Neural progenitor cell (in vitro differentiated cells): ENCODE measurements around the gene MED16. TPM values are rescaled to one million over a fixed set of nuclear protein-coding genes. Genes with fewer than 3 reads are reported as not detected.

Experiments
- DNase-seq: peaks from one replicate; pipeline ENCODE4 v3.0.0-alpha.2; 2016; ENCODE audit warnings: low spot score
- H2AFZ ChIP-seq: fragments of 200-600 bp; sonication (generic); replicated peaks from 2 replicates; pipeline ENCODE4 v1.6.1; 2016; ENCODE audit warnings: antibody characterized with exemption
- H3F3A ChIP-seq: fragments of 200-600 bp; sonication (generic); 2 replicates; pipeline ENCODE4 v1.6.1; 2016; ENCODE audit warnings: antibody characterized with exemption, low read depth
- H3K27ac ChIP-seq: fragments of 200-600 bp; sonication (generic); 2 replicates; pipeline ENCODE4 v1.5.1; 2016; ENCODE audit warnings: mild to moderate bottlenecking
- H3K27me3 ChIP-seq: fragments of 200-600 bp; sonication (generic); 2 replicates; pipeline ENCODE4 v1.6.1; 2016; ENCODE audit warnings: mild to moderate bottlenecking, moderate library complexity
- H3K36me3 ChIP-seq: fragments of 200-600 bp; sonication (generic); 2 replicates; pipeline ENCODE4 v1.5.1; 2016
- H3K4me1 ChIP-seq: fragments of 200-600 bp; sonication (generic); 2 replicates; pipeline ENCODE4 v1.6.1; 2016; ENCODE audit warnings: mixed run types
- H3K4me2 ChIP-seq: fragments of 200-600 bp; sonication (generic); 2 replicates; pipeline ENCODE4 v1.6.1; 2016
- H3K4me3 ChIP-seq: fragments of 200-600 bp; sonication (generic); 2 replicates; pipeline ENCODE4 v1.5.1; 2016
- H3K79me2 ChIP-seq: fragments of 200-600 bp; sonication (generic); 2 replicates; pipeline ENCODE4 v1.6.1; 2016; ENCODE audit warnings: low read depth
- H3K9ac ChIP-seq: fragments of 200-600 bp; sonication (generic); 2 replicates; pipeline ENCODE4 v1.6.1; 2016
- H3K9me3 ChIP-seq: fragments of 200-600 bp; sonication (generic); 2 replicates; pipeline ENCODE4 v1.5.1; 2016; ENCODE audit warnings: low read depth
- H4K20me1 ChIP-seq: fragments of 200-600 bp; sonication (generic); 2 replicates; pipeline ENCODE4 v1.6.1; 2016; ENCODE audit warnings: low read depth
- H3K27ac Mint-ChIP-seq: 3 replicates; pipeline ENCODE4 v1.8.0; 2021; ENCODE audit warnings: mixed read lengths
- H3K27me3 Mint-ChIP-seq: 2 replicates; pipeline ENCODE4 v1.8.0; 2022; ENCODE audit warnings: low read depth, mild to moderate bottlenecking, inconsistent platforms, moderate library complexity, mixed read lengths; ENCODE audit not compliant: insufficient read depth
- H3K36me3 Mint-ChIP-seq: 3 replicates; pipeline ENCODE4 v1.8.0; 2021; ENCODE audit warnings: mixed read lengths
- H3K4me1 Mint-ChIP-seq: 3 replicates; pipeline ENCODE4 v1.8.0; 2021; ENCODE audit warnings: mixed read lengths
- H3K4me3 Mint-ChIP-seq: 3 replicates; pipeline ENCODE4 v1.8.0; 2021; ENCODE audit warnings: mild to moderate bottlenecking, moderate library complexity, mixed read lengths
- H3K9me3 Mint-ChIP-seq: 3 replicates; pipeline ENCODE4 v1.8.0; 2020; ENCODE audit warnings: mixed read lengths
- CTCF ChIP-seq: fragments of 200-600 bp; sonication (generic); IDR thresholded peaks from 2 replicates; pipeline ENCODE4 v1.5.1; 2017; ENCODE audit warnings: antibody characterized with exemption, mild to moderate bottlenecking
- EZH2 ChIP-seq: fragments of 200-600 bp; sonication (generic); IDR thresholded peaks from 2 replicates; pipeline ENCODE4 v1.6.1; 2017; ENCODE audit warnings: antibody characterized with exemption, mild to moderate bottlenecking, moderate library complexity
- EZH2phosphoT487 ChIP-seq: fragments of 200-600 bp; sonication (generic); IDR thresholded peaks from 2 replicates; pipeline ENCODE4 v1.6.1; 2017; ENCODE audit warnings: antibody characterized with exemption
- total RNA-seq: library from RNA; depleted of rRNA; stranded (reverse); fragments of >200 nt; gene quantifications from 2 replicates; pipeline ENCODE4 v1.2.3, GENCODE V29; 2015; ENCODE audit warnings: low replicate concordance

Gene MED16
- total RNA-seq, 1 donor from 2014 or later: 14.4 TPM

- Histone ChIP-seq H3K9me3 (no peaks in the 10 kb centered on the region), H3K36me3 (no peaks in the 10 kb centered on the region), H4K20me1 (no peaks in the 10 kb centered on the region), H3K27me3 (no peaks in the 10 kb centered on the region), H3K79me2 (no peaks in the 10 kb centered on the region), H3K4me2 (no peak overlapping the region), H3K9ac (no peak overlapping the region), H3K4me3 (no peak overlapping the region), H3K4me1 (peaks cover 16% of the 10 kb centered on the region), H3F3A (peaks cover 14% of the 10 kb centered on the region), H3K27ac (no peak overlapping the region), H2AFZ (no peak overlapping the region)
- DNase-seq: no peak
- Mint-ChIP-seq H3K27me3 (peaks cover 8% of the 10 kb centered on the region), H3K9me3 (no peaks in the 10 kb centered on the region), H3K36me3 (no peaks in the 10 kb centered on the region), H3K27ac (no peak overlapping the region), H3K4me1 (peaks cover 10% of the 10 kb centered on the region), H3K4me3 (no peak overlapping the region)
- TF ChIP-seq CTCF (no peak), EZH2phosphoT487 (no peak), EZH2 (no peak)
These were observed 65.7 kb downstream of the MED16 start for GRCh38 chr19:827314-827709.

GRCh38 chr19:825897-826644, 66.9 kb downstream of the MED16 start:
- Histone ChIP-seq H3K9ac (no peak overlapping the region), H3K79me2 (peaks cover 7% of the 10 kb centered on the region), H3K4me2 (no peak overlapping the region), H3K27ac (no peak overlapping the region), H4K20me1 (no peaks in the 10 kb centered on the region), H3K27me3 (no peaks in the 10 kb centered on the region), H3K9me3 (no peaks in the 10 kb centered on the region), H3K4me3 (no peak overlapping the region), H3F3A (peaks cover 16% of the 10 kb centered on the region), H2AFZ (no peak overlapping the region), H3K4me1 (peaks cover 16% of the 10 kb centered on the region), H3K36me3 (no peaks in the 10 kb centered on the region)
- no peak overlapping the region for H3K4me3 Mint-ChIP-seq
- TF ChIP-seq CTCF: no peak
- no peak for TF ChIP-seq EZH2
- no peak for TF ChIP-seq EZH2phosphoT487
- no peak for DNase-seq
- peaks cover 8% of the 10 kb centered on the region for H3K27me3 Mint-ChIP-seq
- H3K4me1 Mint-ChIP-seq: peaks cover 10% of the 10 kb centered on the region
- no peak overlapping the region for H3K27ac Mint-ChIP-seq
- no peaks in the 10 kb centered on the region for H3K9me3 Mint-ChIP-seq
- no peaks in the 10 kb centered on the region for H3K36me3 Mint-ChIP-seq

GRCh38 chr19:824885-825284, 68.1 kb downstream of the MED16 start:
- Mint-ChIP-seq H3K36me3 (no peaks in the 10 kb centered on the region), H3K27ac (no peak overlapping the region), H3K4me1 (peaks cover 12% of the 10 kb centered on the region), H3K4me3 (no peak overlapping the region), H3K9me3 (no peaks in the 10 kb centered on the region), H3K27me3 (peaks cover 10% of the 10 kb centered on the region)
- Histone ChIP-seq H3K36me3 (no peaks in the 10 kb centered on the region), H3F3A (peaks cover 22% of the 10 kb centered on the region), H3K4me3 (no peak overlapping the region), H3K9ac (no peak overlapping the region), H2AFZ (no peak overlapping the region), H4K20me1 (peaks cover 10% of the 10 kb centered on the region), H3K4me1 (peaks cover 16% of the 10 kb centered on the region), H3K9me3 (no peaks in the 10 kb centered on the region), H3K27me3 (no peaks in the 10 kb centered on the region), H3K79me2 (peaks cover 19% of the 10 kb centered on the region), H3K4me2 (no peak overlapping the region), H3K27ac (no peak overlapping the region)
- no peak for DNase-seq
- TF ChIP-seq CTCF: no peak
- TF ChIP-seq EZH2: no peak
- TF ChIP-seq EZH2phosphoT487: no peak
